A549 treated with CORT108297 at 1 μM for 4 hours (cell line): ENCODE data around the gene SIGLEC7. TPM values are rescaled to one million over a fixed set of nuclear protein-coding genes. Genes with fewer than 3 reads are reported as not detected.

Source experiments
- total RNA-seq: library from RNA; stranded (reverse); fragments of 200-300 nt; extraction: Qiagen RNA extraction; gene quantifications from 5 replicates; pipeline ENCODE4 v1.2.3, GENCODE V29; 2022

The SIGLEC7 gene
- not detected in 5 replicates for total RNA-seq

GRCh38 chr19:51142119-51142518, at the start of gene SIGLEC7:
Gene SIGLEC7 (plus strand): TSS chr19:51142301. CDS start chr19:51142370, 69 bp downstream.

DNA sequence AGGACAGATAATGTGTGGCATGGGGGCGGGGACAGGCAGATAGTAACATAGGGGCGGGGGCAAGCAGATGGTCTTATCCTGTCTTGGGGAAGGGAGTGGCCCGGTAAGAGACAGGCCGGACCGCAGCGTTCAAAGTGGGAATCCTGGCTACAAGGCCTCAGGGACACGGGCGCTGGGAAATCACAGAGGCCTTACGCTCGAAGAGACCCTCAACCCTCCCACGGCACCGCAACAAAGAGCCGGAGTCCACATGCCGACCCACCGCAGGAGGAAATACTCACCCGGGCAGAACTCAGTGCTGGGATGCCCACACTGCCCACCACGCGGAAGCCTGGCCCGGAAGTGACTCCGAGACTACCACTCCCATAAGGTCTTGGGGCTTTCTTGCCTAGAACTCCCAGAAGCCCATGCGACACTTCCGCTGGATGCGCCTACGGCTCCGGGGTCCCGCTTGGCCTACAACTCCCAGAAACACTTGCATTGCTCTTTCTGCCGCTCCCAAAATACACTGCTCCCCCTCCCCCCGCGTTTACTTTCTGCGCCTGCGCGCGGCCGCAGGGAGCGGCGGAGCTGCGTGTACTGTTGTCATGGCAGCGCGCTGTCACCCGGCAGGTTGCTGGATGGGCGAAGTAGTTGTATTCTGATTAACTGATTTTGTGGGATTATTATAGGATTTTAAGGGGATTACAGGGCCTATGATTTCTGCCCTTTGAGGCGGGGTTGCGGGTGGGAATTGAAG, 33.9 kb upstream of the SIGLEC7 start, which contains the start of gene CTU1:
Gene CTU1, minus strand, starts transcription at position 344 of the 739 bp plus-strand sequence. CDS start 3,840 bp downstream, outside the sequence.

DNA sequence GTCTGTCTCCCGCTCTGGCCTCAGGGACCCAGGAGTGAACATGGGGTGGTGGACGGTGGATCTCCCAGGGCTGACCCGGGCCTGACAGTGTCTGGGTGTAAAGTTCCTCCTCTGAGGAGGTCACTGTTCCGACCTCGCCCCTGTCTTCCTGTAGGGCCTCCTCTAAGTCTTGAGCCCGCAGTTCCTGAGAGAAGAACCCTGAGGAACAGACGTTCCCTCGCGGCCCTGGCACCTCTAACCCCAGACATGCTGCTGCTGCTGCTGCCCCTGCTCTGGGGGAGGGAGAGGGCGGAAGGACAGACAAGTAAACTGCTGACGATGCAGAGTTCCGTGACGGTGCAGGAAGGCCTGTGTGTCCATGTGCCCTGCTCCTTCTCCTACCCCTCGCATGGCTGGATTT, 17.4 kb upstream of the SIGLEC7 start, which contains the start of gene SIGLEC9:
Gene SIGLEC9, plus strand, starts transcription at position 178 of the 400 bp plus-strand sequence. Its CDS starts 69 bp downstream, at position 247.

Other genes starting within 250 kb of the SIGLEC7 start
- 0.08 to 0.39 TPM (median 0.11 TPM) in 5 replicates for gene KLK4, start 230.9 kb upstream of the SIGLEC7 start, total RNA-seq
- not detected in 5 replicates for gene KLK5, start 189.3 kb upstream of the SIGLEC7 start, total RNA-seq
- gene KLK6, start 172.7 kb upstream of the SIGLEC7 start, total RNA-seq: 0.16 to 0.50 TPM (median 0.23 TPM) in 5 replicates
- 0.06 to 0.07 TPM in 2 of 5 replicates, not detected in the others for gene KLK7, start 158.4 kb upstream of the SIGLEC7 start, total RNA-seq
- gene KLK8, start 140.7 kb upstream of the SIGLEC7 start, total RNA-seq: not detected in 5 replicates
- gene KLK10, start 122.6 kb upstream of the SIGLEC7 start, total RNA-seq: 0.25 to 0.60 TPM (median 0.28 TPM) in 5 replicates
- 0.07 TPM in 1 of 5 replicates, not detected in the others for gene KLK11, start 115.7 kb upstream of the SIGLEC7 start, total RNA-seq
- not detected in 5 replicates for gene KLK12, start 107.3 kb upstream of the SIGLEC7 start, total RNA-seq
- 0.09 TPM in 1 of 5 replicates, not detected in the others for gene KLK13, start 77.2 kb upstream of the SIGLEC7 start, total RNA-seq
- gene KLK14, start 59.4 kb upstream of the SIGLEC7 start, total RNA-seq: 0.35 to 0.44 TPM (median 0.39 TPM) in 5 replicates
- 5.0 to 16.2 TPM (median 14.7 TPM) in 5 replicates for gene CTU1, start 33.9 kb upstream of the SIGLEC7 start, total RNA-seq
- not detected in 5 replicates for gene SIGLEC9, start 17.4 kb upstream of the SIGLEC7 start, total RNA-seq
- 0.44 TPM in 1 of 5 replicates, not detected in the others for gene CD33, start 82.8 kb downstream of the SIGLEC7 start, total RNA-seq
- gene SIGLECL1, start 108.8 kb downstream of the SIGLEC7 start, total RNA-seq: not detected in 5 replicates
- 0.02 to 0.05 TPM (median 0.03 TPM) in 4 of 5 replicates, not detected in the other for gene IGLON5, start 169.3 kb downstream of the SIGLEC7 start, total RNA-seq
- 6.8 to 12.2 TPM (median 10.4 TPM) in 5 replicates for gene VSIG10L, start 199.8 kb downstream of the SIGLEC7 start, total RNA-seq
- gene ETFB, start 224.1 kb downstream of the SIGLEC7 start, total RNA-seq: 221 to 254 TPM (median 236 TPM) in 5 replicates
- gene CLDND2, start 226.7 kb downstream of the SIGLEC7 start, total RNA-seq: 6.1 to 12.5 TPM (median 10.5 TPM) in 5 replicates
- gene NKG7, start 230.4 kb downstream of the SIGLEC7 start, total RNA-seq: not detected in 5 replicates
- gene LIM2, start 245.7 kb downstream of the SIGLEC7 start, total RNA-seq: not detected in 5 replicates
- not detected in 5 replicates for gene C19orf84, start 248.3 kb downstream of the SIGLEC7 start, total RNA-seq